HepG2 (cell line): Measurements from ENCODE around the gene AMPH. TPM values are rescaled to one million over a fixed set of nuclear protein-coding genes. Genes with fewer than 3 reads are reported as not detected.

Experiments used
- ATAC-seq: fragments of 200-7000 bp; cut with Tn5 transposase; 3 replicates; pipeline ENCODE4 v1.9.1; 2020; ENCODE audit warnings: mild to moderate bottlenecking, moderate library complexity
- BruUV-seq: library from RNA; stranded (reverse); fragments of 400-500 nt; replicated peaks from 2 replicates; lab custom pipeline; 2021; lab: Mats Ljungman, UMichigan
- CTCF ChIA-PET: fragments of 300-600 bp; formaldehyde crosslinking; extraction: SDS; loops from one replicate; lab custom pipeline; 2021; ENCODE audit warnings: low total read pairs, inconsistent platforms, low intra/inter-chr PET ratio; lab: Yijun Ruan, JAX
- POLR2A ChIA-PET: fragments of 350-600 bp; sonication (Branson Sonifier 250); formaldehyde crosslinking; loops from one replicate; lab custom pipeline; 2020; ENCODE audit warnings: antibody characterized with exemption, inconsistent platforms; lab: Yijun Ruan, JAX
- DNase-seq: peaks from one replicate; pipeline ENCODE4 v3.0.0-alpha.2; 2015; ENCODE audit warnings: low spot score
- FAIRE-seq: peaks from 3 replicates; lab custom pipeline; 2011; peaks lifted over from hg19 to GRCh38; lab: Jason Lieb, UNC
- H2AFZ ChIP-seq: one replicate; pipeline ENCODE4 v1.6.1; 2011; ENCODE audit warnings: low read length, inconsistent platforms
- H3K27ac ChIP-seq: fragments of 300-600 bp; 3 replicates; pipeline ENCODE4 v1.8.0; 2011; ENCODE audit warnings: mixed run types, mild to moderate bottlenecking, mixed read lengths, low read length, inconsistent platforms; ENCODE audit not compliant: insufficient read depth; ENCODE audit errors: extremely low read length
- H3K27me3 ChIP-seq, 2 experiments: fragments of 200-600 bp in 1 of 2; 2 replicates in 1 of 2; 3 replicates in 1 of 2; pipeline versions ENCODE4 v1.6.0 to v1.8.0; 2011; ENCODE audit warnings: low read length in 2 of 2, mild to moderate bottlenecking in 2 of 2, moderate library complexity in 2 of 2, inconsistent platforms in 1 of 2; ENCODE audit not compliant: insufficient read depth in 2 of 2, control insufficient read depth in 1 of 2
- H3K36me3 ChIP-seq, 2 experiments: fragments of 200-600 bp in 1 of 2; replicated peaks in 1 of 2; 2 replicates in 1 of 2; 3 replicates in 1 of 2; pipeline versions ENCODE4 v1.5.1 to v1.8.0; 2011; ENCODE audit warnings: low read length in 2 of 2, inconsistent platforms in 1 of 2; ENCODE audit not compliant: insufficient read depth in 2 of 2, control insufficient read depth in 1 of 2
- H3K4me1 ChIP-seq: 2 replicates; pipeline ENCODE4 v1.5.1; 2012; ENCODE audit warnings: low read length, inconsistent platforms; ENCODE audit not compliant: insufficient read depth
- H3K4me2 ChIP-seq: 2 replicates; pipeline ENCODE4 v1.6.0; 2011; ENCODE audit warnings: low read depth, low read length, inconsistent platforms
- H3K4me3 ChIP-seq, 3 experiments: fragments of 200-600 bp in 1 of 3; sonication (generic), shearing (Covaris generic) in 1 of 3; replicated peaks in 1 of 3; 2 replicates each; pipeline ENCODE4 v1.5.1; 2011 to 2016; ENCODE audit warnings: low read length in 3 of 3, inconsistent platforms in 2 of 3, low read depth in 2 of 3, mild to moderate bottlenecking in 2 of 3, control low read depth in 1 of 3, mixed read lengths in 1 of 3; ENCODE audit not compliant: insufficient read depth in 1 of 3
- H3K79me2 ChIP-seq: one replicate; pipeline ENCODE4 v1.6.1; 2011; ENCODE audit warnings: low read length, inconsistent platforms; ENCODE audit not compliant: insufficient read depth
- H3K9ac ChIP-seq: 2 replicates; pipeline ENCODE4 v1.6.0; 2011; ENCODE audit warnings: mild to moderate bottlenecking, low read depth, low read length, inconsistent platforms; ENCODE audit not compliant: insufficient read depth
- H3K9me3 ChIP-seq: 2 replicates; pipeline ENCODE4 v1.5.1; 2012; ENCODE audit warnings: mild to moderate bottlenecking, low read length
- H4K20me1 ChIP-seq: 2 replicates; pipeline ENCODE4 v1.6.0; 2011; ENCODE audit warnings: inconsistent platforms, mild to moderate bottlenecking, low read length, moderate library complexity; ENCODE audit not compliant: insufficient read depth
- ARNT2 ChIP-seq: sonication (generic); formaldehyde crosslinking; IDR thresholded peaks from 2 replicates; pipeline ENCODE4 v1.8.0; 2022; ENCODE audit warnings: mild to moderate bottlenecking, low read depth, missing genetic modification reagents, moderate library complexity
- IKZF1 ChIP-seq: fragments of 450-650 bp; IDR thresholded peaks from 2 replicates; pipeline ENCODE4 v1.7.1; 2016
- KLF16 ChIP-seq, 2 experiments: sonication (generic) in 1 of 2; formaldehyde crosslinking in 1 of 2; IDR thresholded peaks; 2 replicates each; pipeline versions ENCODE4 v1.6.1 to v1.8.0; 2016 to 2023; ENCODE audit warnings: missing genetic modification reagents in 2 of 2, missing compliant biosample characterization in 1 of 2
- PHF21A ChIP-seq: sonication (generic); formaldehyde crosslinking; IDR thresholded peaks from 2 replicates; pipeline ENCODE4 v1.5.0; 2020; ENCODE audit warnings: mild to moderate bottlenecking, missing genetic modification reagents
- U2AF2 ChIP-seq: fragments of 200-400 bp; formaldehyde crosslinking; IDR thresholded peaks from 2 replicates; pipeline ENCODE4 v1.6.1; 2017; ENCODE audit warnings: low read depth, mild to moderate bottlenecking, low read length
- ZFP62 ChIP-seq: sonication (generic); formaldehyde crosslinking; IDR thresholded peaks from 2 replicates; pipeline ENCODE4 v1.4.0; 2020; ENCODE audit warnings: missing genetic modification reagents
- ZNF451 ChIP-seq: sonication (generic); formaldehyde crosslinking; IDR thresholded peaks from 2 replicates; pipeline ENCODE4 v1.5.0; 2020; ENCODE audit warnings: mild to moderate bottlenecking, missing genetic modification reagents
- ZNF790 ChIP-seq: sonication (generic); formaldehyde crosslinking; IDR thresholded peaks from 2 replicates; pipeline ENCODE4 v1.8.0; 2022; ENCODE audit warnings: missing genetic modification reagents, mild to moderate bottlenecking, borderline replicate concordance
- WGBS: methylation state at CpG from one replicate; pipeline ENCODE4 v1.1.6; 2017; ENCODE audit warnings: low lambda C conversion rate; 5-methylcytosine and 5-hydroxymethylcytosine counted together
- in situ Hi-C: cut with HindIII; loops from 2 replicates; pipeline ENCODE4 v1.10.0; 2017; ENCODE audit warnings: low pct_unique_long_range_greater_than_20kb; ENCODE audit not compliant: extremely low pct_ligation_motif_present
- intact Hi-C: fragments of 100-400 bp; cut with micrococcal nuclease; formaldehyde crosslinking; loops from one replicate; pipeline ENCODE4 v1.10.0; 2022; ENCODE audit not compliant: unreplicated experiment
- polyA plus RNA-seq, 8 experiments: library from polyadenylated mRNA; depleted of rRNA in 3 of 8; stranded (reverse) in 7 of 8; unstranded in 1 of 8; fragments of >200 nt; fragmentation: Illumina TruSeq in 4 of 8; extraction: Trizol in 4 of 8; gene quantifications; 2 replicates each; pipeline versions ENCODE4 v1.2.1 to v1.2.3, GENCODE V29; 2011 to 2016; ENCODE audit warnings: low read depth in 4 of 8, missing spikeins in 1 of 8, mixed read lengths in 1 of 8; ENCODE audit not compliant: insufficient read depth in 1 of 8
- total RNA-seq, 5 experiments: library from RNA; depleted of rRNA; stranded (reverse); fragments of >200 nt; fragmentation: Illumina TruSeq; extraction: Trizol; gene quantifications; 2 replicates each; pipeline ENCODE4 v1.2.3, GENCODE V29; 2016; ENCODE audit warnings: low read depth in 1 of 5
- TF ChIP-seq, protein P1 (sequence below): sonication (generic); formaldehyde crosslinking; IDR thresholded peaks from 2 replicates; pipeline ENCODE4 v1.8.0; 2022; ENCODE audit warnings: mild to moderate bottlenecking, missing genetic modification reagents
- TF ChIP-seq, protein P2 (sequence below): sonication (generic); formaldehyde crosslinking; IDR thresholded peaks from 2 replicates; pipeline ENCODE4 v1.8.1; 2023; ENCODE audit warnings: mild to moderate bottlenecking, missing genetic modification reagents, borderline replicate concordance
- TF ChIP-seq, protein P3 (sequence below): sonication (generic); formaldehyde crosslinking; IDR thresholded peaks from 2 replicates; pipeline ENCODE4 v1.4.0; 2020; ENCODE audit warnings: missing genetic modification reagents
- TF ChIP-seq, protein P4 (sequence below): sonication (generic); formaldehyde crosslinking; conservative IDR thresholded peaks from 2 replicates; pipeline ENCODE4 v1.8.0; 2022; ENCODE audit warnings: mild to moderate bottlenecking, moderate library complexity, missing genetic modification reagents
- TF ChIP-seq, protein P5 (sequence below): sonication (generic); formaldehyde crosslinking; IDR thresholded peaks from 2 replicates; pipeline ENCODE4 v1.5.1; 2020; ENCODE audit warnings: mild to moderate bottlenecking, missing genetic modification reagents

The AMPH gene
- total and polyA plus RNA-seq, 2 of the 13 experiments (the other 11 are each of a cell fraction or from before 2014, with no cell fraction given) = not detected

DNA sequence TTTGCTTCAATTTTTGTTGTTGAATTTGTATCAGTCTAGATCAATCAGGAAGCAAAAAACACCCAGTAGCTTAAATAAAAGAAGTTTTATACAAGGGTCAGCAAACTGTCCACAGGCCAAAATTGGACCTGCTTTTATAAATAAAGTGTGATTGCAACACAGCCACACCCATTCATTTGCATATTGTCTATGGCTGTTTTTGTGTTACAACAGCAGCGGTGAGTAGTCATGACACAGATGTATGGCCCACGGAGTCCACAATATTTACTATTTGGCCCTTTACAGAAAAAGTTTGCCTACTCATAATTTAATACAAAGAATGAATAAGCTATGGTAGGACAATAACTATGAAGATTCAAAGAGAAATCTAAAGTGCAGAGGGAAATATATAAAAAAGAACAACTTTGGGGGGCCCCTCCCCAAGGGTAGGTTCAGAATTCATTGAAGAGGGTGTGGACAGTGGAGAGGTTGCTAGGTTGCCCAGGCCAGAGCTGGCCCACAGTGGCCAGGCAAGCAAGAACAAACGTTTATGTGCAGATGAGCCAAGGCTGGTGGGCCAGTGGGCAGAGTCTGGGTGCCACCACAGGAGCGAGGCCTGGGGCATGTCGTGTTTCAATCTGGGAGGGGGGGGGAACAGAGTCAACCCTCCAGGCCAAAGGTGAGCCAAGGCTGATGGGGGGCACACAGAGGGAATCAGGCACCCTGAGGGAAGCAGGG, 47.0 kb upstream of the AMPH start:
- WGBS = 24% methylated on average over 3 of the region's 5 CpGs
- H3K36me3 ChIP-seq = no peaks in the 10 kb centered on the region
- POLR2A ChIA-PET = no interaction called here
- no peaks in the 10 kb centered on the region for H4K20me1 ChIP-seq
- no peaks in the 10 kb centered on the region for H3K27me3 ChIP-seq
- H3K9ac ChIP-seq = no peak overlapping the region
- BruUV-seq = no TSS peak
- H3K9me3 ChIP-seq = no peaks in the 10 kb centered on the region
- H3K4me2 ChIP-seq = no peak overlapping the region
- intact Hi-C loops = no loop called here
- no peak overlapping the region for H3K27ac ChIP-seq
- DNase-seq (no peak), FAIRE-seq (no peak), ATAC-seq (no peak)
- no peaks in the 10 kb centered on the region for H3K79me2 ChIP-seq
- H3K4me3 ChIP-seq = no peak overlapping the region
- H2AFZ ChIP-seq = no peak overlapping the region
- no peaks in the 10 kb centered on the region for H3K4me1 ChIP-seq
- in situ Hi-C loops = no loop called here
- CTCF ChIA-PET = no interaction called here
- TF ChIP-seq ZFP62 (CRISPR knock-in tag) = no peak
- TF ChIP-seq IKZF1 = no peak
- TF ChIP-seq, protein P1, sequence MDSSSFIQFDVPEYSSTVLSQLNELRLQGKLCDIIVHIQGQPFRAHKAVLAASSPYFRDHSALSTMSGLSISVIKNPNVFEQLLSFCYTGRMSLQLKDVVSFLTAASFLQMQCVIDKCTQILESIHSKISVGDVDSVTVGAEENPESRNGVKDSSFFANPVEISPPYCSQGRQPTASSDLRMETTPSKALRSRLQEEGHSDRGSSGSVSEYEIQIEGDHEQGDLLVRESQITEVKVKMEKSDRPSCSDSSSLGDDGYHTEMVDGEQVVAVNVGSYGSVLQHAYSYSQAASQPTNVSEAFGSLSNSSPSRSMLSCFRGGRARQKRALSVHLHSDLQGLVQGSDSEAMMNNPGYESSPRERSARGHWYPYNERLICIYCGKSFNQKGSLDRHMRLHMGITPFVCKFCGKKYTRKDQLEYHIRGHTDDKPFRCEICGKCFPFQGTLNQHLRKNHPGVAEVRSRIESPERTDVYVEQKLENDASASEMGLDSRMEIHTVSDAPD (CRISPR knock-in tag) = no peak
- no peak for TF ChIP-seq ARNT2 (CRISPR knock-in tag)
- TF ChIP-seq, protein P2, sequence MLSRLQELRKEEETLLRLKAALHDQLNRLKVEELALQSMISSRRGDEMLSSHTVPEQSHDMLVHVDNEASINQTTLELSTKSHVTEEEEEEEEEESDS (CRISPR knock-in tag) = no peak
- TF ChIP-seq ZNF451 = no peak
- TF ChIP-seq, protein P3, sequence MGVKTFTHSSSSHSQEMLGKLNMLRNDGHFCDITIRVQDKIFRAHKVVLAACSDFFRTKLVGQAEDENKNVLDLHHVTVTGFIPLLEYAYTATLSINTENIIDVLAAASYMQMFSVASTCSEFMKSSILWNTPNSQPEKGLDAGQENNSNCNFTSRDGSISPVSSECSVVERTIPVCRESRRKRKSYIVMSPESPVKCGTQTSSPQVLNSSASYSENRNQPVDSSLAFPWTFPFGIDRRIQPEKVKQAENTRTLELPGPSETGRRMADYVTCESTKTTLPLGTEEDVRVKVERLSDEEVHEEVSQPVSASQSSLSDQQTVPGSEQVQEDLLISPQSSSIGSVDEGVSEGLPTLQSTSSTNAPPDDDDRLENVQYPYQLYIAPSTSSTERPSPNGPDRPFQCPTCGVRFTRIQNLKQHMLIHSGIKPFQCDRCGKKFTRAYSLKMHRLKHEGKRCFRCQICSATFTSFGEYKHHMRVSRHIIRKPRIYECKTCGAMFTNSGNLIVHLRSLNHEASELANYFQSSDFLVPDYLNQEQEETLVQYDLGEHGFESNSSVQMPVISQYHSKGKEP (CRISPR knock-in tag) = no peak
- TF ChIP-seq, protein P4, sequence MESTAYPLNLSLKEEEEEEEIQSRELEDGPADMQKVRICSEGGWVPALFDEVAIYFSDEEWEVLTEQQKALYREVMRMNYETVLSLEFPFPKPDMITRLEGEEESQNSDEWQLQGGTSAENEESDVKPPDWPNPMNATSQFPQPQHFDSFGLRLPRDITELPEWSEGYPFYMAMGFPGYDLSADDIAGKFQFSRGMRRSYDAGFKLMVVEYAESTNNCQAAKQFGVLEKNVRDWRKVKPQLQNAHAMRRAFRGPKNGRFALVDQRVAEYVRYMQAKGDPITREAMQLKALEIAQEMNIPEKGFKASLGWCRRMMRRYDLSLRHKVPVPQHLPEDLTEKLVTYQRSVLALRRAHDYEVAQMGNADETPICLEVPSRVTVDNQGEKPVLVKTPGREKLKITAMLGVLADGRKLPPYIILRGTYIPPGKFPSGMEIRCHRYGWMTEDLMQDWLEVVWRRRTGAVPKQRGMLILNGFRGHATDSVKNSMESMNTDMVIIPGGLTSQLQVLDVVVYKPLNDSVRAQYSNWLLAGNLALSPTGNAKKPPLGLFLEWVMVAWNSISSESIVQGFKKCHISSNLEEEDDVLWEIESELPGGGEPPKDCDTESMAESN = no peak
- TF ChIP-seq U2AF2 = no peak
- TF ChIP-seq, protein P5, sequence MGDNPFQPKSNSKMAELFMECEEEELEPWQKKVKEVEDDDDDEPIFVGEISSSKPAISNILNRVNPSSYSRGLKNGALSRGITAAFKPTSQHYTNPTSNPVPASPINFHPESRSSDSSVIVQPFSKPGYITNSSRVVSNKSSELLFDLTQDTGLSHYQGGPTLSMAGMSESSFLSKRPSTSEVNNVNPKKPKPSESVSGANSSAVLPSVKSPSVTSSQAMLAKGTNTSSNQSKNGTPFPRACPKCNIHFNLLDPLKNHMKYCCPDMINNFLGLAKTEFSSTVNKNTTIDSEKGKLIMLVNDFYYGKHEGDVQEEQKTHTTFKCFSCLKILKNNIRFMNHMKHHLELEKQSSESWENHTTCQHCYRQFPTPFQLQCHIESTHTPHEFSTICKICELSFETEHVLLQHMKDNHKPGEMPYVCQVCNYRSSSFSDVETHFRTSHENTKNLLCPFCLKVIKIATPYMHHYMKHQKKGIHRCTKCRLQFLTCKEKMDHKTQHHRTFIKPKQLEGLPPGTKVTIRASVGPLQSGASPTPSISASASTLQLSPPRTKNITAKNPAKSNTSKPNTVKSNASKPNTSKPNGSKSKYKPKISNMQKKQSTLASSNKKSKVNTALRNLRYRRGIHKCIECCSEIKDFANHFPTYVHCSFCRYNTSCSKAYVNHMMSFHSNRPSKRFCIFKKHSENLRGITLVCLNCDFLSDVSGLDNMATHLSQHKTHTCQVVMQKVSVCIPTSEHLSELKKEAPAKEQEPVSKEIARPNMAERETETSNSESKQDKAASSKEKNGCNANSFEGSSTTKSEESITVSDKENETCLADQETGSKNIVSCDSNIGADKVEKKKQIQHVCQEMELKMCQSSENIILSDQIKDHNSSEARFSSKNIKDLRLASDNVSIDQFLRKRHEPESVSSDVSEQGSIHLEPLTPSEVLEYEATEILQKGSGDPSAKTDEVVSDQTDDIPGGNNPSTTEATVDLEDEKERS = no peak
- no peak for TF ChIP-seq ZNF790
- TF ChIP-seq PHF21A (CRISPR knock-in tag) = no peak
- no peak for TF ChIP-seq KLF16 (CRISPR knock-in tag; IDR thresholded peaks at IDR 0.05)
